ENCODE data around the gene PNLIPRP3.

The PNLIPRP3 gene

GRCh38 chr10:116440330-116441030, 12.8 kb downstream of the PNLIPRP3 start:
- no peak for FAIRE-seq
- no peak for DNase-seq (ENCODE audit: insufficient read length, low spot score)
- TF ChIP-seq PAX5 (IDR thresholded peaks at IDR 0.05; ENCODE audit: insufficient read depth, low read length, severe bottlenecking) = no peak

- peak; percentile 41 for FAIRE-seq
- DNase-seq (ENCODE audit: insufficient read length, low spot score) = peak; percentile 19
- TF ChIP-seq TAF1 (IDR thresholded peaks at IDR 0.05; ENCODE audit: low read depth, low read length) (no peak), PAX5 (IDR thresholded peaks at IDR 0.05; ENCODE audit: insufficient read depth, low read length, severe bottlenecking) (no peak), POLR2A (IDR thresholded peaks at IDR 0.05; ENCODE audit: low read depth, low read length) (no peak), POU2F2 (IDR thresholded peaks at IDR 0.05; ENCODE audit: low read depth, low read length) (no peak), SPI1 (IDR thresholded peaks at IDR 0.05; ENCODE audit: low read depth, low read length) (no peak), POLR2AphosphoS5 (IDR thresholded peaks at IDR 0.05; ENCODE audit: low read depth, low read length) (no peak)
Measured at GRCh38 chr10:116444527-116445142, 17.0 kb downstream of the PNLIPRP3 start.

GRCh38 chr10:116450861-116451260, 23.2 kb downstream of the PNLIPRP3 start:
- FAIRE-seq = no peak
- TF ChIP-seq POLR2A (IDR thresholded peaks at IDR 0.05; ENCODE audit: low read depth, low read length) (no peak), PAX5 (IDR thresholded peaks at IDR 0.05; ENCODE audit: insufficient read depth, low read length, severe bottlenecking) (no peak), POU2F2 (IDR thresholded peaks at IDR 0.05; ENCODE audit: low read depth, low read length) (no peak), TAF1 (IDR thresholded peaks at IDR 0.05; ENCODE audit: low read depth, low read length) (no peak), POLR2AphosphoS5 (IDR thresholded peaks at IDR 0.05; ENCODE audit: low read depth, low read length) (no peak), SPI1 (IDR thresholded peaks at IDR 0.05; ENCODE audit: low read depth, low read length) (no peak)
- DNase-seq (ENCODE audit: insufficient read length, low spot score) = no peak

GRCh38 chr10:116451711-116452337, 24.2 kb downstream of the PNLIPRP3 start:
- TF ChIP-seq SPI1 (IDR thresholded peaks at IDR 0.05; ENCODE audit: low read depth, low read length) = no peak
- TF ChIP-seq POLR2A (IDR thresholded peaks at IDR 0.05; ENCODE audit: low read depth, low read length) = no peak
- TF ChIP-seq TAF1 (IDR thresholded peaks at IDR 0.05; ENCODE audit: low read depth, low read length) = no peak
- TF ChIP-seq PAX5 (IDR thresholded peaks at IDR 0.05; ENCODE audit: insufficient read depth, low read length, severe bottlenecking) = no peak
- no peak for TF ChIP-seq POLR2AphosphoS5 (IDR thresholded peaks at IDR 0.05; ENCODE audit: low read depth, low read length)
- no peak for TF ChIP-seq POU2F2 (IDR thresholded peaks at IDR 0.05; ENCODE audit: low read depth, low read length)
- DNase-seq (ENCODE audit: insufficient read length, low spot score) = no peak
- no peak for FAIRE-seq

- TF ChIP-seq POLR2AphosphoS5 (IDR thresholded peaks at IDR 0.05; ENCODE audit: low read depth, low read length) (no peak), PAX5 (IDR thresholded peaks at IDR 0.05; ENCODE audit: insufficient read depth, low read length, severe bottlenecking) (no peak), SPI1 (IDR thresholded peaks at IDR 0.05; ENCODE audit: low read depth, low read length) (no peak), TAF1 (IDR thresholded peaks at IDR 0.05; ENCODE audit: low read depth, low read length) (no peak), POLR2A (IDR thresholded peaks at IDR 0.05; ENCODE audit: low read depth, low read length) (no peak), POU2F2 (IDR thresholded peaks at IDR 0.05; ENCODE audit: low read depth, low read length) (no peak)
- DNase-seq (ENCODE audit: insufficient read length, low spot score) (no peak), FAIRE-seq (no peak)
Measured at GRCh38 chr10:116452338-116452720, 24.7 kb downstream of the PNLIPRP3 start.

GRCh38 chr10:116457488-116457887, 29.8 kb downstream of the PNLIPRP3 start:
- DNase-seq (ENCODE audit: insufficient read length, low spot score) = no peak
- TF ChIP-seq PAX5 (IDR thresholded peaks at IDR 0.05; ENCODE audit: insufficient read depth, low read length, severe bottlenecking) (no peak), TAF1 (IDR thresholded peaks at IDR 0.05; ENCODE audit: low read depth, low read length) (no peak), SPI1 (IDR thresholded peaks at IDR 0.05; ENCODE audit: low read depth, low read length) (no peak), POLR2A (IDR thresholded peaks at IDR 0.05; ENCODE audit: low read depth, low read length) (no peak), POU2F2 (IDR thresholded peaks at IDR 0.05; ENCODE audit: low read depth, low read length) (no peak), POLR2AphosphoS5 (IDR thresholded peaks at IDR 0.05; ENCODE audit: low read depth, low read length) (no peak)
- FAIRE-seq = no peak

- DNase-seq (ENCODE audit: insufficient read length, low spot score) = no peak
- FAIRE-seq = no peak
- TF ChIP-seq POLR2A (IDR thresholded peaks at IDR 0.05; ENCODE audit: low read depth, low read length) (no peak), TAF1 (IDR thresholded peaks at IDR 0.05; ENCODE audit: low read depth, low read length) (no peak), PAX5 (IDR thresholded peaks at IDR 0.05; ENCODE audit: insufficient read depth, low read length, severe bottlenecking) (no peak), POU2F2 (IDR thresholded peaks at IDR 0.05; ENCODE audit: low read depth, low read length) (no peak), SPI1 (IDR thresholded peaks at IDR 0.05; ENCODE audit: low read depth, low read length) (no peak), POLR2AphosphoS5 (IDR thresholded peaks at IDR 0.05; ENCODE audit: low read depth, low read length) (no peak)
Measured at GRCh38 chr10:116460219-116460618, 32.6 kb downstream of the PNLIPRP3 start.

- FAIRE-seq (no peak), DNase-seq (ENCODE audit: insufficient read length, low spot score) (no peak)
- TF ChIP-seq TAF1 (IDR thresholded peaks at IDR 0.05; ENCODE audit: low read depth, low read length) = no peak
- no peak for TF ChIP-seq SPI1 (IDR thresholded peaks at IDR 0.05; ENCODE audit: low read depth, low read length)
Measured at GRCh38 chr10:116461680-116462079, 34.0 kb downstream of the PNLIPRP3 start.

- TF ChIP-seq POLR2A (IDR thresholded peaks at IDR 0.05; ENCODE audit: low read depth, low read length) (no peak), POLR2AphosphoS5 (IDR thresholded peaks at IDR 0.05; ENCODE audit: low read depth, low read length) (no peak), SPI1 (IDR thresholded peaks at IDR 0.05; ENCODE audit: low read depth, low read length) (no peak), PAX5 (IDR thresholded peaks at IDR 0.05; ENCODE audit: insufficient read depth, low read length, severe bottlenecking) (no peak), POU2F2 (IDR thresholded peaks at IDR 0.05; ENCODE audit: low read depth, low read length) (no peak), TAF1 (IDR thresholded peaks at IDR 0.05; ENCODE audit: low read depth, low read length) (no peak)
- DNase-seq (ENCODE audit: insufficient read length, low spot score) (no peak), FAIRE-seq (no peak)
Measured at GRCh38 chr10:116464257-116464656, 36.6 kb downstream of the PNLIPRP3 start.

All from GM12891 (cell line).